ENCODE measurements around the gene OR10K2. TPM values are rescaled to one million over a fixed set of nuclear protein-coding genes. Genes with fewer than 3 reads are reported as not detected.
"Not testable (repeated sequence)": the region's sequence is repeated elsewhere in the genome, so short reads cannot be mapped to it uniquely, and the experiment has no call there.

Gene OR10K2
- total RNA-seq, 1 experiment from 2014 or later, result not detected

DNA sequence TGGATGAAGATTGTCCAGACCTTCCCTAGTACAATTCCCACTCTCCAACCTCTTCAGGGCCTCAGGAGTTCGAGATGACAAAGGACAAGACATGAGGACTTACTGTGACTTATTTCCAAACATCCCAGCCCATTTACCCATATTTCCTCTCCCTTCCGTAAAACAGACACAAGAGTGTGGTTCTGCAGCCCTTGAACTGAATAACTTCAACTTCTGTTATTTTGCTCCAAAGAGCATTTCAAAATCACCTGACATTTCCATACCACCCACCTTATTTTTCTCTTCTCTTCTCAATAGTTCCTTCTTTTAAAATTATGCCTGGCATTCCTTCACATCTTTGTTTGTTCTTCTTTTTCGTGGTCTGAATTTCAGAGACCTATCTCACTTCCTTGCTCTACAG is 8.7 kb upstream of the OR10K2 start:
- no peak overlapping the region for H3K4ac ChIP-seq (ENCODE audit: low read depth, low read length)
- H2BK20ac ChIP-seq (ENCODE audit: low read depth, low read length, poor library complexity, severe bottlenecking), result no peak overlapping the region
- no peak overlapping the region for H2BK12ac ChIP-seq (ENCODE audit: insufficient read length, low read depth, low read length)
- no peak overlapping the region for H4K5ac ChIP-seq (ENCODE audit: insufficient read length, low read depth, low read length)
- no peaks in the 10 kb centered on the region for H3K79me1 ChIP-seq (ENCODE audit: insufficient read depth, low read depth, low read length, poor library complexity, severe bottlenecking)
- H4K8ac ChIP-seq (replicated peaks; ENCODE audit: insufficient read length, low read depth, low read length), result no peak overlapping the region
- H3K14ac ChIP-seq (ENCODE audit: insufficient read depth, low read length), result no peak overlapping the region
- TF ChIP-seq, protein P1, sequence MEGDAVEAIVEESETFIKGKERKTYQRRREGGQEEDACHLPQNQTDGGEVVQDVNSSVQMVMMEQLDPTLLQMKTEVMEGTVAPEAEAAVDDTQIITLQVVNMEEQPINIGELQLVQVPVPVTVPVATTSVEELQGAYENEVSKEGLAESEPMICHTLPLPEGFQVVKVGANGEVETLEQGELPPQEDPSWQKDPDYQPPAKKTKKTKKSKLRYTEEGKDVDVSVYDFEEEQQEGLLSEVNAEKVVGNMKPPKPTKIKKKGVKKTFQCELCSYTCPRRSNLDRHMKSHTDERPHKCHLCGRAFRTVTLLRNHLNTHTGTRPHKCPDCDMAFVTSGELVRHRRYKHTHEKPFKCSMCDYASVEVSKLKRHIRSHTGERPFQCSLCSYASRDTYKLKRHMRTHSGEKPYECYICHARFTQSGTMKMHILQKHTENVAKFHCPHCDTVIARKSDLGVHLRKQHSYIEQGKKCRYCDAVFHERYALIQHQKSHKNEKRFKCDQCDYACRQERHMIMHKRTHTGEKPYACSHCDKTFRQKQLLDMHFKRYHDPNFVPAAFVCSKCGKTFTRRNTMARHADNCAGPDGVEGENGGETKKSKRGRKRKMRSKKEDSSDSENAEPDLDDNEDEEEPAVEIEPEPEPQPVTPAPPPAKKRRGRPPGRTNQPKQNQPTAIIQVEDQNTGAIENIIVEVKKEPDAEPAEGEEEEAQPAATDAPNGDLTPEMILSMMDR (conservative IDR thresholded peaks at IDR 0.05), result no peak
- no peak overlapping the region for H4K91ac ChIP-seq (ENCODE audit: insufficient read length, low read depth, low read length)
- H3K4me1 ChIP-seq (ENCODE audit: insufficient read depth, low read length), result no peaks in the 10 kb centered on the region
- H3K36me3 Mint-ChIP-seq (ENCODE audit: insufficient read depth in 1 of 3, low read depth in 3 of 3), result peaks cover 3 to 18% (median 3%) of the 10 kb centered on the region in 3 experiments; a peak in 3 of 7 replicates
- H3K27me3 Mint-ChIP-seq (ENCODE audit: low read depth), result no peaks in the 10 kb centered on the region
- no peaks in the 10 kb centered on the region for H3K79me2 ChIP-seq (ENCODE audit: insufficient read depth, low read length)
- H3K9ac ChIP-seq (ENCODE audit: extremely low read depth, insufficient read length, low read length), result no peak overlapping the region
- no peak overlapping the region for H2AK5ac ChIP-seq (ENCODE audit: insufficient read length, low read length)
- H3K27ac ChIP-seq (ENCODE audit: insufficient read length, low read depth, low read length), result no peak overlapping the region
- no peaks in the 10 kb centered on the region for H4K20me1 ChIP-seq (ENCODE audit: control insufficient read depth, insufficient read depth, insufficient read length)
- no peak overlapping the region; a peak in 1 of 7 replicates for H3K27ac Mint-ChIP-seq
- WGBS (ENCODE audit: extremely low coverage, insufficient read length, low lambda C conversion rate), result no CpG with 5 or more reads among the region's 3 CpGs
- H2BK5ac ChIP-seq (ENCODE audit: insufficient read length, low read length), result no peak overlapping the region
- no peak overlapping the region for H2AFZ ChIP-seq (ENCODE audit: low read length)
- H3K4me3 Mint-ChIP-seq, result no peak overlapping the region
- no peak overlapping the region for H3K56ac ChIP-seq (ENCODE audit: insufficient read length, low read depth, low read length)
- no peak overlapping the region for H3K18ac ChIP-seq (ENCODE audit: insufficient read length, low read depth, low read length)
- no peaks in the 10 kb centered on the region for H3K23me2 ChIP-seq (ENCODE audit: insufficient read length, low read depth, low read length, poor library complexity, severe bottlenecking)
- H3T11ph ChIP-seq (ENCODE audit: low read length), result no peak overlapping the region
- no peak for DNase-seq
- H3K23ac ChIP-seq (ENCODE audit: insufficient read length, low read depth, low read length), result no peak overlapping the region
- H2BK15ac ChIP-seq (ENCODE audit: low read depth, low read length), result no peak overlapping the region
- H3K4me1 Mint-ChIP-seq, result peaks cover 5 to 6% of the 10 kb centered on the region in 2 experiments
- H3K4me2 ChIP-seq (ENCODE audit: insufficient read depth, insufficient read length, low read length), result no peak overlapping the region
- H3K9me3 ChIP-seq (ENCODE audit: control insufficient read depth, low read depth, low read length), result no peaks in the 10 kb centered on the region
- H2BK120ac ChIP-seq (ENCODE audit: low read depth, low read length, poor library complexity, severe bottlenecking), result no peak overlapping the region
- peaks cover 11 to 16% of the 10 kb centered on the region in 2 experiments; a peak in 4 of 5 replicates for H3K9me3 Mint-ChIP-seq
- H3K27me3 ChIP-seq (ENCODE audit: insufficient read depth, low read length), result no peaks in the 10 kb centered on the region

DNA sequence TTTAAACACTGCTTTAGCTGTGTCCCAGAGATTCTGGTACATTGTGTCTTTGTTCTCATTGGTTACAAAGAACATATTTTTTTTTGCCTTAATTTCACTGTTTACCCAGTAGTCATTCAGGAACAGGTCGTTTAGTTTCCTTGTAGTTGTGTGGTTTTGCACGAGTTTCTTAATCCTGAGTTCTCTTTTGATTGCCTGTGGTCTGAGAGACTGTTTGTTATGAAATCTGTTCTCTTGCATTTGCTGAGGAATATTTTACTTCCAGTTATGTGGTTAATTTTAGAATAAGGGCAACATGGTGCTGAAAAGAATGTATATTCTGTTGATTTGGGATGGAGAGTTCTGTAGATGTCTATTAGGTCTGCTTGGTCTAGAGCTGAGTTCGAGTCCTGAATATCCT is 4.1 kb upstream of the OR10K2 start:
- H3K4me3 Mint-ChIP-seq; H3K79me1 ChIP-seq (ENCODE audit: insufficient read depth, low read depth, low read length, poor library complexity, severe bottlenecking); H2BK20ac ChIP-seq (ENCODE audit: low read depth, low read length, poor library complexity, severe bottlenecking); H3K4me1 Mint-ChIP-seq; H3K9ac ChIP-seq (ENCODE audit: extremely low read depth, insufficient read length, low read length); H3K4me2 ChIP-seq (ENCODE audit: insufficient read depth, insufficient read length, low read length); H2BK5ac ChIP-seq (ENCODE audit: insufficient read length, low read length); H4K20me1 ChIP-seq (ENCODE audit: control insufficient read depth, insufficient read depth, insufficient read length); H3K18ac ChIP-seq (ENCODE audit: insufficient read length, low read depth, low read length); H3K27me3 ChIP-seq (ENCODE audit: insufficient read depth, low read length); H3K23ac ChIP-seq (ENCODE audit: insufficient read length, low read depth, low read length); H3K4ac ChIP-seq (ENCODE audit: low read depth, low read length); H2AFZ ChIP-seq (ENCODE audit: low read length); DNase-seq; H3K4me1 ChIP-seq (ENCODE audit: insufficient read depth, low read length); H2AK5ac ChIP-seq (ENCODE audit: insufficient read length, low read length); H3K27ac Mint-ChIP-seq; H4K8ac ChIP-seq (replicated peaks; ENCODE audit: insufficient read length, low read depth, low read length); H3K23me2 ChIP-seq (ENCODE audit: insufficient read length, low read depth, low read length, poor library complexity, severe bottlenecking); H4K91ac ChIP-seq (ENCODE audit: insufficient read length, low read depth, low read length); H3K56ac ChIP-seq (ENCODE audit: insufficient read length, low read depth, low read length); H3K14ac ChIP-seq (ENCODE audit: insufficient read depth, low read length); H3K79me2 ChIP-seq (ENCODE audit: insufficient read depth, low read length); H2BK12ac ChIP-seq (ENCODE audit: insufficient read length, low read depth, low read length); H3T11ph ChIP-seq (ENCODE audit: low read length); H3K9me3 ChIP-seq (ENCODE audit: control insufficient read depth, low read depth, low read length); H3K27me3 Mint-ChIP-seq (ENCODE audit: low read depth); H2BK120ac ChIP-seq (ENCODE audit: low read depth, low read length, poor library complexity, severe bottlenecking); H3K27ac ChIP-seq (ENCODE audit: insufficient read length, low read depth, low read length); H4K5ac ChIP-seq (ENCODE audit: insufficient read length, low read depth, low read length); H2BK15ac ChIP-seq (ENCODE audit: low read depth, low read length): not testable (repeated sequence)
- no CpG with 5 or more reads among the region's 3 CpGs for WGBS (ENCODE audit: extremely low coverage, insufficient read length, low lambda C conversion rate)
- H3K36me3 Mint-ChIP-seq (ENCODE audit: insufficient read depth in 1 of 3, low read depth in 3 of 3), result peaks cover 3 to 18% (median 3%) of the 10 kb centered on the region in 3 experiments; a peak in 3 of 7 replicates
- H3K9me3 Mint-ChIP-seq, result peaks cover 23% of the 10 kb centered on the region in 2 experiments; a peak in 4 of 5 replicates
